GM21717 (cell line): Measurements from ENCODE around the gene COL23A1.
"Not testable (repeated sequence)": the region's sequence is repeated elsewhere in the genome, so short reads cannot be mapped to it uniquely, and the experiment has no call there.

ENCODE experiments used
- ATAC-seq: cut with Tn5 transposase; IDR thresholded peaks from one replicate; pipeline ENCODE4 v1.9.1; 2021; ENCODE audit warnings: mild to moderate bottlenecking, moderate library complexity; ENCODE audit not compliant: unreplicated experiment

Gene COL23A1

GRCh38 chr5:178328826-178329730 is 261.1 kb downstream of the COL23A1 start:
- no peak for ATAC-seq

DNA sequence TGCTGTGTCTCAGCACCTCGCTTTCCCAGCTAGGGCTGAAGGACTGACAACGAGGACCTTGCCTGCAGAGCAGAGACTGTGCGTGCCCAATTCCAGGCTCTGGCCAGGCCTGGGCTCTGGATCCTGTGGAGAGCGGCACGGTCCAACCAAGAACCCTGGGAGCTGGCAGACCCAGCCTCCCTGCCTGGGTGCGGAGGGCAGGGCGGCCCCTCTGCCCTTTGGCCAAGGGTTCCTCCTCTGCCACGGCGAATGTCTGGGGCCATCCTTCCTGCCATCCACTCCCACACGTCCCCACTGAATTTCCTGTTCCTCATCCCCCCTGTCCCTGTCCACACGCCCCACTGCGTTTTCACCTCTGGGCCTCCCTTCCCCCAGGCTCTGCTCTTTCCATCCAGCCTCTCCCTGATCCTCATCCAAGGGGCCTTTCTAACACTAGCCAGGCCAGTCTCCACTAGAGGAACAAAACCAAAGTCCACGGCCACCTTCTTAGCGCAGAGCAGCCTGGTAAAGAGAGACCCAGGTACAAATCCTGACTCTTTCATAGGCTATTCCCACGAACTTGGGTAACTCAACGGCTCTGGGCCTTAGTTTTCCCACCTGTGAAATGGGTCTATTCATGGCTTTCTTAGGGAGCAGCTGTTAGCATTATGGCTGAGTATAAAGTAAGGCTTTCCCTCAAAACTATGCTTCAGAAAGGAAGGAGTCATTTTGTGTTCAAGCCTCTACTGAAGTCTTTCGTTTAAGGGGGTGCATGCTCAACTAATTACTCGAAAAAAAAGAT is 262.1 kb downstream of the COL23A1 start:
- no peak for ATAC-seq

- no peak for ATAC-seq
Observed at GRCh38 chr5:178327446-178327845, 262.7 kb downstream of the COL23A1 start.

GRCh38 chr5:178326374-178326715 is 263.8 kb downstream of the COL23A1 start:
- no peak for ATAC-seq

GRCh38 chr5:178325679-178326373 is 264.4 kb downstream of the COL23A1 start:
- no peak for ATAC-seq

- no peak for ATAC-seq
Observed at GRCh38 chr5:178325311-178325678, 264.9 kb downstream of the COL23A1 start.

GRCh38 chr5:178324481-178325310 is 265.5 kb downstream of the COL23A1 start:
- ATAC-seq, result peak; percentile 73

GRCh38 chr5:178323961-178324360 is 266.2 kb downstream of the COL23A1 start:
- ATAC-seq, result peak; percentile 64

DNA sequence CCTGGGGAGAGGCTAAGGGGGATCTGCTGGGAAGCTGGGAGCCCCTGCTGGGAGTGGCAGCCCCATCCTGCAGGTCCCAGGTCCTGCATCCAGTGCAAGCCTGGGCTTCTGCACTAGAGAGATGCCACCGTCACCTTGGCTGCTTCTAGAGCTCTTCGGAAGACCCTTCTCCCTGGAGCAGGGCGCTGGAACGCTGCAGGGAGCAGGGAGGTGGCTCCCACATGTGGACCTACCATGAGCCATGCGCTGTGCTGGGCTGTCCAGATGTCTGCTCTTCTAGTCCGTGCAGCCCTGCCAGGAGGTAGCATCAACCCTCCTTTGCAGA is 266.7 kb downstream of the COL23A1 start:
- peak; percentile 39 for ATAC-seq

- peak; percentile 27 for ATAC-seq
Observed at GRCh38 chr5:178322736-178323540, 267.3 kb downstream of the COL23A1 start.

- no peak for ATAC-seq
Observed at GRCh38 chr5:178320281-178320855, 269.8 kb downstream of the COL23A1 start.

GRCh38 chr5:178319541-178320041 is 270.6 kb downstream of the COL23A1 start:
- no peak for ATAC-seq

DNA sequence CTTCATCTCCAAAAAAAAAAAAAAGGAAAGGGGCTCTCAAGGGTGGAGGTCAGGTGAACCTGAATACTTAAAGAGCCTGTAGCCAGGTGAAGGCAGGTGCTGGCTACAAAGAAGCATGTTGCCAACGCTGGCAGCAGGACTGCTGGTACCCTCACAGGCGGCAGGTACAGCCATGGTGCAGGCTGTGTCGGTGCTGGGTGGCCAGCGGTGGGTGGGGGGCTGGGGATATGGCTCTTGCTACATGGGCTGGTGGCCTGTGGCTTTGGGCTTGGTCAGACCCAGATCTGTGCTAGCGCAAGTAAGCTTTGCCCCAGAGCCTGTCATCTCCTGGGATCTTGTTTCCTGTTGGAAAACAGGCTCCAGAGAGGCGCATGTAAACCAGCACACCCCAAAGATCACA is 271.3 kb downstream of the COL23A1 start:
- ATAC-seq, result no peak

DNA sequence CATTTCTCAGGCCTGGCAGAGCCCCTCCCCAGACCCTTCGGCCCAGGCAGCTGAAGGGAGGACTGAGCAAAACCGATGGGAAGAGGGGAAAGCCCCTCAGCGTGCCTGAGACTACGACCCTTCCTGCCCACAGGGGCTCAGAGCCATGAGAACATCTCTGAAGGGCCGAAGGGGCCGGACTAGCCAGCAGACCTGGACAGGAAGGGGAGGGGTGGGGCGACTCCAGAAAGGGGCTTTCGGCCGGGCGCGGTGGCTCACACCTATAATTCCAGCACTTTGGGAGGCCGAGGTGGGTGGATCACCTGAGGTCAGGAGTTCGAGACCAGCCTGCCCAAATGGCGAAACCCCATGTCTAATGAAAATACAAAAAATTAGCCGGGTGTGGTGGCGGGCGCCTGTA is 271.8 kb downstream of the COL23A1 start:
- ATAC-seq, result no peak

- ATAC-seq, result not testable (repeated sequence)
Observed at GRCh38 chr5:178317727-178318126, 272.5 kb downstream of the COL23A1 start.

DNA sequence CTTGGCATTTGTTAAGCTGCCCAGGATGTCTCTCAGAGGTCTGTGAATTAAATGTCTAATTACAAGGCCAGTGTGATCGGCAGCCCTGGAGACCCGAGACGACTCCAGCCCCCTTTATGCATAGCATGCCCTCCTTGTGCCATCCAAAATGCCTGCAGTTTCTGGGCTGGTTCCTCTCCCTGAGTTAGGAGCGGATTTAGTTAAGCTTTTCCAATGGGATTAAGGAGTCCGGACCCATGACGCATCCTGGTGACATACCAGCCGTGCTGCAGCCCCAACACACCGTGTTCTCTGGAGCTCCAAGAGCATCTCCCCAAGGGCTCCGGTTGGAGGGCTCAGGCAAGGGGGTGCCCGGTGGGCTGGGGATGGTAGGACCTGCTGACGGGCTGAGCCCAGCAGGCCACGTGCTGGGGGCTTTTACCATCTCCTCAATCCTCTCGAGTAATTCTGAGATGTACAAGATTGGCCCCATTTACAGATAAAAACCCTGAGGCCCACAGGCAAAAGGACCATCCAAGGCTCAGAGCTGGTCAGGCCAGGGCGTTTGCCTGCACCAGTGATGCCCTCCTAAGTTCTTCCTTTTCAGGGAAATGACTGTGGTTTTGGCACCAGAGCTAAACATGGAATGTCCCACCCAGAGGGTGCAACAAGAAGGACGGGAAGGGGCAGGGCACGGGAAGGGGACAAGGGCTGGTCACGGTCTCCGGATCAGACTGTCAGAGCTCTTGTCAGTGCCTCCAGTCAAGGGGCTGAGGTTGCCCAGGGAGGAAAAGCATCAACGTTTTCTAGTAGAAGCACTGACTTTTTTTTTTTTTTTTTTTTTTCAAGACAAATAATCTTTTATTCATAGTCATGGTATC is 275.0 kb downstream of the COL23A1 start:
- no peak for ATAC-seq

DNA sequence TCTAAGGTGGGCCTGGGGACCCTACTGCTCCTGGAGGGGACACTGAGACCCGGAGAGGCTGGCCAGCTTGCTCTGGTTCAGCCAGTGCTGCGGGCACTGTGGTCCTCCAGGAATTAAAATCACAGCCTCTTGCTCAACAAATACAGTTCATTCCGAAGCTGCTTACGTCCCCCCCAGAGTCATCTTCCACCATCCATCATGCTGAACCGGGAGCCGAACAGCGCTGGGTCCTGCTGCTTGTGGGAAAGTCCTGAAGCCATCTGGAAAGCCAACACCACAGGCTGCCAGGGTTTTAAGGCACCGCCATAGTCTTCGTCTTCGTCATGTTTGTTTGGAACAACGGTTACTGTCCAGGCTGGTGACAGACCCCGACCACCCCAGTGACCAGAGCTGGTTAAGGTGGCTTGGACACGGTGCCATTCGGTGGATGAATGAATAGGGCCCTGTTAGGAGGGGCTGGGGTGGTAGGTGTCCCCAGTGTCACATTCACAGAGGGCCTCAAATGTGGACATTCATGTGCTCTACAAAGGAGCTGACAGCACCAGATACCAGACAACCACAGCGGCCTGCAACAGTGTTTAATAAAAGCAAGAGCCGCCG is 276.0 kb downstream of the COL23A1 start:
- ATAC-seq, result no peak

DNA sequence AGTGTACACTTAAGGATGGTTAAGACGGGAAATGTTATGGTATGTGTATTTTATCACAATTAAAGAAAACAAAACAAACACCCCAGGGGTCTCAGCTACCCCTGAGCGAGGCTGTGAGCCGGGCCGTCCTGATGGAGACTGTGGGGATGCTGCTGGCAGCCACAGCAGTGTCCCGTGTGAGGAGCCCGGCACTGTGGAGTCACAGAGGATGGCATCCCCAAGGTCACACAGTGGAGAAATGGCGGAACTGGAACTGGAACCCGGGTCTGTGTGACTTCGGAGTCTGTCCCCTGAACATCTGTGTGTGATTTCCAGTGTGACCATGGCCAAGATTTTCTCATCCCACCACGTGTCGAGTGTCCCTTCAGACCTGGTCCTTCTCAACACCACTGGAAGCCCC is 276.9 kb downstream of the COL23A1 start:
- no peak for ATAC-seq
